ENCODE data around the gene CADM2. TPM values are rescaled to one million over a fixed set of nuclear protein-coding genes. Genes with fewer than 3 reads are reported as not detected.
A peak's percentile ranks its signal among the peaks of the same experiment; 100 is the strongest.

CADM2 gene
- total RNA-seq, 1 experiment from 2014 or later = 0.47 TPM

- ChIA-PET CTCF (no interaction called here), POLR2A (ENCODE audit: unreplicated experiment) (no interaction called here)
- Histone ChIP-seq H3K79me2 (ENCODE audit: low read length) (no peaks in the 10 kb centered on the region), H2AFZ (ENCODE audit: low read length) (no peak overlapping the region), H3K9me2 (replicated peaks; ENCODE audit: low read length) (no peaks in the 10 kb centered on the region), H3K4me3 (ENCODE audit: low read length) (no peak overlapping the region), H3K9ac (ENCODE audit: low read length) (no peak overlapping the region), H4K20me1 (ENCODE audit: low read length) (no peaks in the 10 kb centered on the region), H3K4me1 (ENCODE audit: insufficient read depth, low read length) (no peaks in the 10 kb centered on the region), H3F3A (ENCODE audit: low read length, unreplicated experiment) (no peaks in the 10 kb centered on the region), H3K4me2 (ENCODE audit: low read length) (no peak overlapping the region), H3K9me3 (ENCODE audit: low read length) (no peaks in the 10 kb centered on the region), H3K27me3 (ENCODE audit: low read length) (no peaks in the 10 kb centered on the region), H3K27ac (ENCODE audit: low read length) (no peak overlapping the region), H3K36me3 (ENCODE audit: low read depth, low read length) (no peaks in the 10 kb centered on the region)
- no TSS peak for BruUV-seq (replicated peaks)
- ATAC-seq (no peak), DNase-seq (no peak)
- intact Hi-C loops (cut with micrococcal nuclease) = no loop called here
- TF ChIP-seq CTCF (conservative IDR thresholded peaks at IDR 0.05; ENCODE audit: low read depth, low read length) (no peak), EZH2phosphoT487 (IDR thresholded peaks at IDR 0.05; ENCODE audit: borderline replicate concordance, low read length) (no peak), EZH2 (IDR thresholded peaks at IDR 0.05; ENCODE audit: low read length, unreplicated experiment) (no peak)
Observed at GRCh38 chr3:85185495-85185894, 226.7 kb downstream of the CADM2 start.

GRCh38 chr3:85189731-85190130 lies 230.9 kb downstream of the CADM2 start:
- Histone ChIP-seq H3K4me1 (ENCODE audit: insufficient read depth, low read length) (no peaks in the 10 kb centered on the region), H3K27ac (ENCODE audit: low read length) (no peak overlapping the region), H3K9me2 (replicated peaks; ENCODE audit: low read length) (no peaks in the 10 kb centered on the region), H3K4me3 (ENCODE audit: low read length) (no peak overlapping the region), H2AFZ (ENCODE audit: low read length) (no peak overlapping the region), H3F3A (ENCODE audit: low read length, unreplicated experiment) (no peaks in the 10 kb centered on the region), H3K4me2 (ENCODE audit: low read length) (no peak overlapping the region), H3K79me2 (ENCODE audit: low read length) (no peaks in the 10 kb centered on the region), H3K9ac (ENCODE audit: low read length) (no peak overlapping the region), H3K9me3 (ENCODE audit: low read length) (no peaks in the 10 kb centered on the region), H3K27me3 (ENCODE audit: low read length) (no peaks in the 10 kb centered on the region), H3K36me3 (ENCODE audit: low read depth, low read length) (no peaks in the 10 kb centered on the region), H4K20me1 (ENCODE audit: low read length) (no peaks in the 10 kb centered on the region)
- ChIA-PET CTCF (no interaction called here), POLR2A (ENCODE audit: unreplicated experiment) (no interaction called here)
- ATAC-seq = no peak
- TF ChIP-seq CTCF (conservative IDR thresholded peaks at IDR 0.05; ENCODE audit: low read depth, low read length) (no peak), EZH2phosphoT487 (IDR thresholded peaks at IDR 0.05; ENCODE audit: borderline replicate concordance, low read length) (no peak), EZH2 (IDR thresholded peaks at IDR 0.05; ENCODE audit: low read length, unreplicated experiment) (no peak)
- DNase-seq = no peak
- intact Hi-C loops (cut with micrococcal nuclease) = loop anchor here (5.0 kb wide), 3 partner anchors 153 to 388 kb away; no protein-coding TSS in a partner anchor
- no TSS peak for BruUV-seq (replicated peaks)

GRCh38 chr3:85193565-85193964 lies 234.8 kb downstream of the CADM2 start:
- no peaks in the 10 kb centered on the region for H3K4me1 ChIP-seq (ENCODE audit: insufficient read depth, low read length)
- no peak overlapping the region for H3K4me2 ChIP-seq (ENCODE audit: low read length)
- H3K27ac ChIP-seq (ENCODE audit: low read length) = no peak overlapping the region
- ATAC-seq (peak; percentile 55; the same call in 1 of the 2 replicates), DNase-seq (peak; percentile 52)
- CTCF ChIA-PET = interaction anchor here (1.0 kb wide), 1 partner anchor 83 kb away, joined by 4 read pairs; no protein-coding TSS in a partner anchor
- no peaks in the 10 kb centered on the region for H3K36me3 ChIP-seq (ENCODE audit: low read depth, low read length)
- no peaks in the 10 kb centered on the region for H3K9me3 ChIP-seq (ENCODE audit: low read length)
- no peaks in the 10 kb centered on the region for H3K79me2 ChIP-seq (ENCODE audit: low read length)
- BruUV-seq (replicated peaks) = no TSS peak
- H3K4me3 ChIP-seq (ENCODE audit: low read length) = no peak overlapping the region
- no peaks in the 10 kb centered on the region for H3K9me2 ChIP-seq (replicated peaks; ENCODE audit: low read length)
- H3K27me3 ChIP-seq (ENCODE audit: low read length) = no peaks in the 10 kb centered on the region
- intact Hi-C loops (cut with micrococcal nuclease) = loop anchor here (2.0 to 5.0 kb wide), 4 partner anchors 83 to 384 kb away; no protein-coding TSS in a partner anchor
- H2AFZ ChIP-seq (ENCODE audit: low read length) = no peak overlapping the region
- POLR2A ChIA-PET (ENCODE audit: unreplicated experiment) = no interaction called here
- H3K9ac ChIP-seq (ENCODE audit: low read length) = no peak overlapping the region
- no peaks in the 10 kb centered on the region for H4K20me1 ChIP-seq (ENCODE audit: low read length)
- TF ChIP-seq EZH2 (IDR thresholded peaks at IDR 0.05; ENCODE audit: low read length, unreplicated experiment) (no peak), CTCF (conservative IDR thresholded peaks at IDR 0.05; ENCODE audit: low read depth, low read length) (peak; percentile 68)
- H3F3A ChIP-seq (ENCODE audit: low read length, unreplicated experiment) = no peaks in the 10 kb centered on the region
